PC-9 (cell line): Measurements from ENCODE around the gene MAPK10. TPM values are rescaled to one million over a fixed set of nuclear protein-coding genes. Genes with fewer than 3 reads are reported as not detected.
"Not testable (repeated sequence)": the region's sequence is repeated elsewhere in the genome, so short reads cannot be mapped to it uniquely, and the experiment has no call there.

Experiments
- BruUV-seq: library from RNA; stranded (reverse); fragments of 400-500 nt; replicated peaks from 2 replicates; lab custom pipeline; 2021; lab: Mats Ljungman, UMichigan
- CTCF ChIA-PET: fragments of 300-600 bp; sonication (Branson Sonifier 250); formaldehyde crosslinking; loops from one replicate; lab custom pipeline; 2022; ENCODE audit warnings: antibody characterized with exemption; lab: Charles Lee
- POLR2A ChIA-PET: fragments of 300-600 bp; sonication (Branson Sonifier 250); formaldehyde crosslinking; loops from one replicate; lab custom pipeline; 2022; ENCODE audit warnings: antibody characterized with exemption; ENCODE audit not compliant: unreplicated experiment; lab: Charles Lee
- DNase-seq, 2 experiments: peaks; one replicate each; pipeline versions ENCODE4 v3.0.0 to v3.0.0-alpha.2; 2015 to 2022; ENCODE audit warnings: mixed read lengths in 1 of 2
- H2AFZ ChIP-seq: fragments of 200-600 bp; sonication (generic); 2 replicates; pipeline ENCODE4 v1.8.1; 2017; ENCODE audit warnings: antibody characterized with exemption
- H3F3A ChIP-seq: fragments of 200-600 bp; sonication (generic); 2 replicates; pipeline ENCODE4 v1.8.1; 2017; ENCODE audit warnings: antibody characterized with exemption, mild to moderate bottlenecking, low read depth; ENCODE audit not compliant: insufficient read depth
- H3K27ac ChIP-seq: fragments of 200-600 bp; sonication (generic); 2 replicates; pipeline ENCODE4 v1.6.1; 2016; ENCODE audit warnings: mixed run types
- H3K27me3 ChIP-seq: fragments of 200-600 bp; sonication (generic); 2 replicates; pipeline ENCODE4 v1.6.1; 2016; ENCODE audit warnings: low read depth, mixed run types; ENCODE audit not compliant: insufficient read depth
- H3K36me3 ChIP-seq: fragments of 200-600 bp; sonication (generic); 2 replicates; pipeline ENCODE4 v1.6.1; 2016; ENCODE audit warnings: low read depth, mixed run types
- H3K4me1 ChIP-seq: fragments of 200-600 bp; sonication (generic); replicated peaks from 2 replicates; pipeline ENCODE4 v1.6.1; 2016; ENCODE audit warnings: mixed run types; ENCODE audit not compliant: insufficient read depth
- H3K4me2 ChIP-seq: fragments of 200-600 bp; sonication (generic); 2 replicates; pipeline ENCODE4 v1.6.1; 2017; ENCODE audit warnings: mixed run types
- H3K4me3 ChIP-seq: fragments of 200-600 bp; sonication (generic); 2 replicates; pipeline ENCODE4 v1.6.1; 2016; ENCODE audit warnings: mixed run types
- H3K79me2 ChIP-seq: fragments of 200-600 bp; sonication (generic); 2 replicates; pipeline ENCODE4 v1.6.1; 2017; ENCODE audit warnings: low read depth, mixed run types
- H3K9me2 ChIP-seq: fragments of 200-600 bp; sonication (generic); 2 replicates; pipeline ENCODE4 v1.8.1; 2017; ENCODE audit warnings: mild to moderate bottlenecking; ENCODE audit not compliant: insufficient read depth
- H3K9me3 ChIP-seq: fragments of 200-600 bp; sonication (generic); 2 replicates; pipeline ENCODE4 v1.8.1; 2016; ENCODE audit warnings: low read depth; ENCODE audit not compliant: insufficient read depth
- H4K20me1 ChIP-seq: fragments of 200-600 bp; sonication (generic); 2 replicates; pipeline ENCODE4 v1.8.1; 2017; ENCODE audit not compliant: insufficient read depth
- CTCF ChIP-seq: fragments of 200-600 bp; sonication (generic); conservative IDR thresholded peaks from 2 replicates; pipeline ENCODE4 v1.6.1; 2017; ENCODE audit warnings: mixed run types, antibody characterized with exemption, mild to moderate bottlenecking, moderate library complexity
- EZH2 ChIP-seq: fragments of 200-600 bp; sonication (generic); IDR thresholded peaks from 2 replicates; pipeline ENCODE4 v1.8.0; 2017; ENCODE audit warnings: antibody characterized with exemption, low read depth
- intact Hi-C: fragments of 100-400 bp; cut with micrococcal nuclease; formaldehyde crosslinking; loops from one replicate; pipeline ENCODE4 v1.10.0; 2022; ENCODE audit not compliant: unreplicated experiment
- total RNA-seq: library from RNA; stranded (reverse); gene quantifications from 2 replicates; pipeline ENCODE4 v1.2.3, GENCODE V29; 2021

MAPK10 gene
- total RNA-seq, 1 experiment from 2014 or later = 4.2 TPM

GRCh38 chr4:86089781-86090323 lies 270.0 kb downstream of the MAPK10 start:
- H3K79me2 ChIP-seq = no peaks in the 10 kb centered on the region
- BruUV-seq = no TSS peak
- intact Hi-C loops = no loop called here
- H3F3A ChIP-seq = no peaks in the 10 kb centered on the region
- TF ChIP-seq CTCF (no peak), EZH2 (no peak)
- CTCF ChIA-PET = no interaction called here
- no peaks in the 10 kb centered on the region for H3K36me3 ChIP-seq
- H3K9me3 ChIP-seq = no peaks in the 10 kb centered on the region
- H4K20me1 ChIP-seq = no peaks in the 10 kb centered on the region
- POLR2A ChIA-PET = no interaction called here
- H3K4me2 ChIP-seq = no peak overlapping the region
- H3K4me1 ChIP-seq = no peaks in the 10 kb centered on the region
- H3K27ac ChIP-seq = no peak overlapping the region
- H3K27me3 ChIP-seq = no peaks in the 10 kb centered on the region
- no peak for DNase-seq
- no peak overlapping the region for H3K4me3 ChIP-seq
- no peaks in the 10 kb centered on the region for H3K9me2 ChIP-seq
- no peak overlapping the region for H2AFZ ChIP-seq

- DNase-seq = no peak
- H3K4me3 ChIP-seq = no peak overlapping the region
- H3K27ac ChIP-seq = no peak overlapping the region
- no peaks in the 10 kb centered on the region for H3K36me3 ChIP-seq
- H2AFZ ChIP-seq = no peak overlapping the region
- ChIA-PET POLR2A (no interaction called here), CTCF (no interaction called here)
- no TSS peak for BruUV-seq
- no peaks in the 10 kb centered on the region for H3K4me1 ChIP-seq
- no peaks in the 10 kb centered on the region for H3K9me3 ChIP-seq
- TF ChIP-seq CTCF (no peak), EZH2 (no peak)
- no peaks in the 10 kb centered on the region for H3F3A ChIP-seq
- H4K20me1 ChIP-seq = no peaks in the 10 kb centered on the region
- intact Hi-C loops = no loop called here
- H3K9me2 ChIP-seq = no peaks in the 10 kb centered on the region
- H3K4me2 ChIP-seq = no peak overlapping the region
- no peaks in the 10 kb centered on the region for H3K27me3 ChIP-seq
- H3K79me2 ChIP-seq = no peaks in the 10 kb centered on the region
Observed at GRCh38 chr4:86089053-86089452, 270.8 kb downstream of the MAPK10 start.

GRCh38 chr4:86075796-86076195 lies 284.1 kb downstream of the MAPK10 start:
- H3K27me3 ChIP-seq, CTCF ChIA-PET, H3K36me3 ChIP-seq, H3K4me1 ChIP-seq, DNase-seq, H3K9me3 ChIP-seq, H2AFZ ChIP-seq, H3K27ac ChIP-seq, H3F3A ChIP-seq, H3K4me3 ChIP-seq, H3K9me2 ChIP-seq, POLR2A ChIA-PET, H4K20me1 ChIP-seq, BruUV-seq, intact Hi-C loops, H3K79me2 ChIP-seq, H3K4me2 ChIP-seq: not testable (repeated sequence)

GRCh38 chr4:86060341-86060740 lies 299.5 kb downstream of the MAPK10 start:
- H3K9me3 ChIP-seq = no peaks in the 10 kb centered on the region
- no peaks in the 10 kb centered on the region for H3K4me1 ChIP-seq
- no peaks in the 10 kb centered on the region for H3K36me3 ChIP-seq
- BruUV-seq = no TSS peak
- TF ChIP-seq CTCF (no peak), EZH2 (no peak)
- H3K27ac ChIP-seq = no peak overlapping the region
- no peak for DNase-seq
- no peak overlapping the region for H2AFZ ChIP-seq
- no peaks in the 10 kb centered on the region for H4K20me1 ChIP-seq
- H3K4me3 ChIP-seq = no peak overlapping the region
- H3K4me2 ChIP-seq = no peak overlapping the region
- POLR2A ChIA-PET = no interaction called here
- no peaks in the 10 kb centered on the region for H3K27me3 ChIP-seq
- no peaks in the 10 kb centered on the region for H3F3A ChIP-seq
- H3K79me2 ChIP-seq = no peaks in the 10 kb centered on the region
- CTCF ChIA-PET = no interaction called here
- H3K9me2 ChIP-seq = no peaks in the 10 kb centered on the region
- intact Hi-C loops = no loop called here
